Activated naive CD8-positive, alpha-beta T cell (primary cell): ENCODE measurements around the gene R3HDM4.
A peak's percentile ranks its signal among the peaks of the same experiment; 100 is the strongest.

ENCODE experiments used
- H3K27ac Mint-ChIP-seq: one replicate; pipeline ENCODE4 v1.8.0; 2021; ENCODE audit warnings: mixed read lengths
- H3K27me3 Mint-ChIP-seq: one replicate; pipeline ENCODE4 v1.8.0; 2021; ENCODE audit warnings: mixed read lengths
- H3K36me3 Mint-ChIP-seq: one replicate; pipeline ENCODE4 v1.8.0; 2021; ENCODE audit warnings: mixed read lengths
- H3K4me1 Mint-ChIP-seq: one replicate; pipeline ENCODE4 v1.8.0; 2021; ENCODE audit warnings: low read depth, mixed read lengths
- H3K4me3 Mint-ChIP-seq: one replicate; pipeline ENCODE4 v1.8.0; 2021; ENCODE audit warnings: mild to moderate bottlenecking, mixed read lengths
- H3K9me3 Mint-ChIP-seq: one replicate; pipeline ENCODE4 v1.8.0; 2021; ENCODE audit warnings: low read depth, mixed read lengths

Gene R3HDM4

GRCh38 chr19:952049-952679 is 39.1 kb upstream of the R3HDM4 start:
- Mint-ChIP-seq H3K9me3 (no peaks in the 10 kb centered on the region), H3K36me3 (no peaks in the 10 kb centered on the region), H3K27me3 (no peaks in the 10 kb centered on the region), H3K4me3 (no peak overlapping the region), H3K27ac (no peak overlapping the region), H3K4me1 (peaks cover 4% of the 10 kb centered on the region)

- Mint-ChIP-seq H3K27me3 (no peaks in the 10 kb centered on the region), H3K4me1 (peaks cover 4% of the 10 kb centered on the region), H3K27ac (no peak overlapping the region), H3K9me3 (no peaks in the 10 kb centered on the region), H3K4me3 (no peak overlapping the region), H3K36me3 (no peaks in the 10 kb centered on the region)
Observed at GRCh38 chr19:950352-951066, 37.5 kb upstream of the R3HDM4 start.

- Mint-ChIP-seq H3K27me3 (no peaks in the 10 kb centered on the region), H3K4me1 (peaks cover 4% of the 10 kb centered on the region), H3K36me3 (no peaks in the 10 kb centered on the region), H3K9me3 (no peaks in the 10 kb centered on the region), H3K27ac (no peak overlapping the region), H3K4me3 (no peak overlapping the region)
Observed at GRCh38 chr19:948842-949496, 36.0 kb upstream of the R3HDM4 start.

- H3K4me3 Mint-ChIP-seq: no peak overlapping the region
- H3K4me1 Mint-ChIP-seq: peaks cover 1% of the 10 kb centered on the region
- H3K27me3 Mint-ChIP-seq: no peaks in the 10 kb centered on the region
- H3K9me3 Mint-ChIP-seq: no peaks in the 10 kb centered on the region
- H3K36me3 Mint-ChIP-seq: no peaks in the 10 kb centered on the region
- H3K27ac Mint-ChIP-seq: no peak overlapping the region
Observed at GRCh38 chr19:947707-948539, 34.9 kb upstream of the R3HDM4 start.

GRCh38 chr19:947090-947706 is 34.2 kb upstream of the R3HDM4 start:
- Mint-ChIP-seq H3K4me3 (no peak overlapping the region), H3K9me3 (no peaks in the 10 kb centered on the region), H3K27me3 (no peaks in the 10 kb centered on the region), H3K27ac (no peak overlapping the region), H3K4me1 (no peaks in the 10 kb centered on the region), H3K36me3 (no peaks in the 10 kb centered on the region)

GRCh38 chr19:945401-946252 is 32.6 kb upstream of the R3HDM4 start:
- Mint-ChIP-seq H3K9me3 (no peaks in the 10 kb centered on the region), H3K27ac (no peak overlapping the region), H3K36me3 (no peaks in the 10 kb centered on the region), H3K4me3 (no peak overlapping the region), H3K27me3 (no peaks in the 10 kb centered on the region), H3K4me1 (peaks cover 6% of the 10 kb centered on the region)

GRCh38 chr19:944663-945241 is 31.7 kb upstream of the R3HDM4 start:
- no peaks in the 10 kb centered on the region for H3K27me3 Mint-ChIP-seq
- H3K36me3 Mint-ChIP-seq: no peaks in the 10 kb centered on the region
- H3K9me3 Mint-ChIP-seq: no peaks in the 10 kb centered on the region
- no peak overlapping the region for H3K4me3 Mint-ChIP-seq
- H3K4me1 Mint-ChIP-seq: peaks cover 11% of the 10 kb centered on the region
- no peak overlapping the region for H3K27ac Mint-ChIP-seq

GRCh38 chr19:944171-944567 is 31.1 kb upstream of the R3HDM4 start:
- Mint-ChIP-seq H3K27me3 (no peaks in the 10 kb centered on the region), H3K36me3 (no peaks in the 10 kb centered on the region), H3K9me3 (no peaks in the 10 kb centered on the region), H3K27ac (no peak overlapping the region), H3K4me1 (peaks cover 16% of the 10 kb centered on the region), H3K4me3 (no peak overlapping the region)

- no peaks in the 10 kb centered on the region for H3K9me3 Mint-ChIP-seq
- H3K36me3 Mint-ChIP-seq: no peaks in the 10 kb centered on the region
- peaks cover 17% of the 10 kb centered on the region for H3K4me1 Mint-ChIP-seq
- no peaks in the 10 kb centered on the region for H3K27me3 Mint-ChIP-seq
- no peak overlapping the region for H3K4me3 Mint-ChIP-seq
- no peak overlapping the region for H3K27ac Mint-ChIP-seq
Observed at GRCh38 chr19:943551-944170, 30.6 kb upstream of the R3HDM4 start.

GRCh38 chr19:942133-942645 is 29.2 kb upstream of the R3HDM4 start:
- Mint-ChIP-seq H3K4me1 (peaks cover 25% of the 10 kb centered on the region), H3K27me3 (no peaks in the 10 kb centered on the region), H3K36me3 (no peaks in the 10 kb centered on the region), H3K9me3 (no peaks in the 10 kb centered on the region), H3K4me3 (no peak overlapping the region), H3K27ac (no peak overlapping the region)

- Mint-ChIP-seq H3K36me3 (no peaks in the 10 kb centered on the region), H3K4me3 (peak overlapping the region; percentile 72), H3K4me1 (peaks cover 26% of the 10 kb centered on the region), H3K27me3 (no peaks in the 10 kb centered on the region), H3K9me3 (no peaks in the 10 kb centered on the region), H3K27ac (no peak overlapping the region)
Observed at GRCh38 chr19:941292-942132, 28.5 kb upstream of the R3HDM4 start.

GRCh38 chr19:940591-941291 is 27.7 kb upstream of the R3HDM4 start:
- Mint-ChIP-seq H3K27ac (peak overlapping the region; percentile 59), H3K9me3 (no peaks in the 10 kb centered on the region), H3K36me3 (no peaks in the 10 kb centered on the region), H3K4me1 (peaks cover 28% of the 10 kb centered on the region), H3K27me3 (no peaks in the 10 kb centered on the region), H3K4me3 (peak overlapping the region; percentile 83)
